Activated T-cell treated with anti-CD3 and anti-CD28 coated beads, Interleukin-2, amount 50 U/mL, for 4 hours (primary cell): ENCODE measurements around the gene HIRA. TPM values are rescaled to one million over a fixed set of nuclear protein-coding genes. Genes with fewer than 3 reads are reported as not detected.
"Not testable (repeated sequence)": the region's sequence is repeated elsewhere in the genome, so short reads cannot be mapped to it uniquely, and the experiment has no call there.

Experiments used
- ATAC-seq, 2 donors: fragments of 200-7000 bp; cut with Tn5 transposase; one replicate each; pipeline ENCODE4 v1.10.0; 2021
- DNase-seq: peaks from one replicate; pipeline ENCODE4 v3.0.0-alpha.2; 2020
- H3K27me3 Mint-ChIP-seq: one replicate; pipeline ENCODE4 v1.8.0; 2021; ENCODE audit warnings: low read depth, mixed read lengths
- H3K36me3 Mint-ChIP-seq: one replicate; pipeline ENCODE4 v1.8.0; 2022; ENCODE audit warnings: mixed read lengths; ENCODE audit not compliant: insufficient read depth
- H3K4me1 Mint-ChIP-seq: one replicate; pipeline ENCODE4 v1.8.0; 2021; ENCODE audit warnings: low read depth, mixed read lengths
- H3K4me3 Mint-ChIP-seq: one replicate; pipeline ENCODE4 v1.8.0; 2021; ENCODE audit warnings: mild to moderate bottlenecking, moderate library complexity, mixed read lengths
- H3K9me3 Mint-ChIP-seq: one replicate; pipeline ENCODE4 v1.8.0; 2021; ENCODE audit warnings: mixed read lengths
- total RNA-seq, 3 donors: library from RNA; stranded (reverse); gene quantifications; one replicate each; pipeline ENCODE4 v1.2.1, GENCODE V29; 2021

The HIRA gene
- total RNA-seq, 3 donors from 2014 or later, result 36.8 to 41.4 (median 38.2) TPM

GRCh38 chr22:19378344-19378674 is 53.2 kb downstream of the HIRA start:
- H3K4me1 Mint-ChIP-seq, result no peaks in the 10 kb centered on the region
- DNase-seq (no peak), ATAC-seq (no peak)
- H3K4me3 Mint-ChIP-seq, result no peak overlapping the region
- H3K36me3 Mint-ChIP-seq, result peaks cover 36% of the 10 kb centered on the region
- H3K9me3 Mint-ChIP-seq, result no peaks in the 10 kb centered on the region
- H3K27me3 Mint-ChIP-seq, result no peaks in the 10 kb centered on the region

- Mint-ChIP-seq H3K9me3 (no peaks in the 10 kb centered on the region), H3K36me3 (peaks cover 37% of the 10 kb centered on the region), H3K4me1 (no peaks in the 10 kb centered on the region), H3K27me3 (no peaks in the 10 kb centered on the region), H3K4me3 (no peak overlapping the region)
- DNase-seq (no peak), ATAC-seq (no peak)
Measured at GRCh38 chr22:19377565-19378343, 53.8 kb downstream of the HIRA start.

- peaks cover 30% of the 10 kb centered on the region for H3K36me3 Mint-ChIP-seq
- DNase-seq (no peak), ATAC-seq (no peak)
- H3K4me1 Mint-ChIP-seq, result no peaks in the 10 kb centered on the region
- no peaks in the 10 kb centered on the region for H3K27me3 Mint-ChIP-seq
- no peaks in the 10 kb centered on the region for H3K9me3 Mint-ChIP-seq
- H3K4me3 Mint-ChIP-seq, result no peak overlapping the region
Measured at GRCh38 chr22:19376971-19377370, 54.6 kb downstream of the HIRA start.

- no peak for DNase-seq
- no peaks in the 10 kb centered on the region for H3K27me3 Mint-ChIP-seq
- ATAC-seq, result no peak
- no peaks in the 10 kb centered on the region for H3K4me1 Mint-ChIP-seq
- H3K4me3 Mint-ChIP-seq, result no peak overlapping the region
- H3K36me3 Mint-ChIP-seq, result peaks cover 31% of the 10 kb centered on the region
- H3K9me3 Mint-ChIP-seq, result no peaks in the 10 kb centered on the region
Measured at GRCh38 chr22:19376247-19376646, 55.3 kb downstream of the HIRA start.

- DNase-seq (no peak), ATAC-seq (no peak)
- Mint-ChIP-seq H3K4me3 (no peak overlapping the region), H3K36me3 (peaks cover 28% of the 10 kb centered on the region), H3K4me1 (no peaks in the 10 kb centered on the region), H3K9me3 (no peaks in the 10 kb centered on the region), H3K27me3 (no peaks in the 10 kb centered on the region)
Measured at GRCh38 chr22:19375435-19375834, 56.1 kb downstream of the HIRA start.

- Mint-ChIP-seq H3K27me3 (no peaks in the 10 kb centered on the region), H3K36me3 (peaks cover 28% of the 10 kb centered on the region), H3K4me1 (no peaks in the 10 kb centered on the region), H3K9me3 (no peaks in the 10 kb centered on the region), H3K4me3 (no peak overlapping the region)
- no peak for ATAC-seq
- no peak for DNase-seq
Measured at GRCh38 chr22:19374410-19374809, 57.1 kb downstream of the HIRA start.

- H3K4me1 Mint-ChIP-seq, result no peaks in the 10 kb centered on the region
- ATAC-seq, result no peak
- H3K27me3 Mint-ChIP-seq, result no peaks in the 10 kb centered on the region
Measured at GRCh38 chr22:19373450-19373849, 58.1 kb downstream of the HIRA start.

GRCh38 chr22:19371893-19372292 is 59.6 kb downstream of the HIRA start:
- Mint-ChIP-seq H3K9me3 (no peaks in the 10 kb centered on the region), H3K4me3 (no peak overlapping the region), H3K4me1 (no peaks in the 10 kb centered on the region), H3K27me3 (no peaks in the 10 kb centered on the region), H3K36me3 (peaks cover 29% of the 10 kb centered on the region)
- ATAC-seq (no peak), DNase-seq (no peak)

More at GRCh38 chr22:19373450-19373849, 58.1 kb downstream of the HIRA start:
- Mint-ChIP-seq H3K9me3 (no peaks in the 10 kb centered on the region), H3K36me3 (peaks cover 28% of the 10 kb centered on the region), H3K4me3 (no peak overlapping the region)
- DNase-seq, result no peak

GRCh38 chr22:19368876-19369275 is 62.7 kb downstream of the HIRA start:
- Mint-ChIP-seq H3K4me1 (no peaks in the 10 kb centered on the region), H3K4me3 (no peak overlapping the region), H3K36me3 (peaks cover 21% of the 10 kb centered on the region), H3K9me3 (no peaks in the 10 kb centered on the region), H3K27me3 (no peaks in the 10 kb centered on the region)
- no peak for ATAC-seq
- no peak for DNase-seq

- DNase-seq, result no peak
- Mint-ChIP-seq H3K9me3 (no peaks in the 10 kb centered on the region), H3K4me3 (no peak overlapping the region), H3K4me1 (no peaks in the 10 kb centered on the region), H3K36me3 (peaks cover 17% of the 10 kb centered on the region), H3K27me3 (no peaks in the 10 kb centered on the region)
- no peak for ATAC-seq
Measured at GRCh38 chr22:19367763-19368367, 63.7 kb downstream of the HIRA start.

- not testable (repeated sequence) for H3K4me1 Mint-ChIP-seq, H3K4me3 Mint-ChIP-seq, DNase-seq, ATAC-seq, H3K27me3 Mint-ChIP-seq, H3K9me3 Mint-ChIP-seq
- H3K36me3 Mint-ChIP-seq, result peaks cover 30% of the 10 kb centered on the region
Measured at GRCh38 chr22:19363541-19363940, 68.0 kb downstream of the HIRA start.

GRCh38 chr22:19361501-19362103 is 69.9 kb downstream of the HIRA start:
- ATAC-seq, result no peak
- Mint-ChIP-seq H3K4me3 (no peak overlapping the region), H3K4me1 (peaks cover 4% of the 10 kb centered on the region), H3K36me3 (peaks cover 28% of the 10 kb centered on the region), H3K27me3 (no peaks in the 10 kb centered on the region), H3K9me3 (no peaks in the 10 kb centered on the region)
- DNase-seq, result no peak

- no peaks in the 10 kb centered on the region for H3K9me3 Mint-ChIP-seq
- no peaks in the 10 kb centered on the region for H3K27me3 Mint-ChIP-seq
- DNase-seq (no peak), ATAC-seq (no peak)
- H3K4me1 Mint-ChIP-seq, result peaks cover 4% of the 10 kb centered on the region
- no peak overlapping the region for H3K4me3 Mint-ChIP-seq
- peaks cover 25% of the 10 kb centered on the region for H3K36me3 Mint-ChIP-seq
Measured at GRCh38 chr22:19360862-19361261, 70.7 kb downstream of the HIRA start.

- no peaks in the 10 kb centered on the region for H3K9me3 Mint-ChIP-seq
- H3K4me1 Mint-ChIP-seq, result peaks cover 4% of the 10 kb centered on the region
- DNase-seq (no peak), ATAC-seq (no peak)
- H3K27me3 Mint-ChIP-seq, result no peaks in the 10 kb centered on the region
- no peak overlapping the region for H3K4me3 Mint-ChIP-seq
- peaks cover 25% of the 10 kb centered on the region for H3K36me3 Mint-ChIP-seq
Measured at GRCh38 chr22:19360300-19360792, 71.2 kb downstream of the HIRA start.
